Endothelial cell of umbilical vein (primary cell): ENCODE results near the gene DPF3. TPM values are rescaled to one million over a fixed set of nuclear protein-coding genes. Genes with fewer than 3 reads are reported as not detected.

ENCODE experiments used
- BruUV-seq: library from RNA; stranded (reverse); fragments of 400-500 nt; replicated peaks from 2 replicates; lab custom pipeline; 2021; lab: Mats Ljungman, UMichigan
- CTCF ChIA-PET: fragments of 300-600, 350-600 bp; sonication (Branson Sonifier 250); formaldehyde crosslinking; loops from one replicate; lab custom pipeline; 2021; ENCODE audit warnings: antibody characterized with exemption, inconsistent platforms; lab: Charles Lee
- POLR2A ChIA-PET: fragments of 300-600, 350-600 bp; sonication (Branson Sonifier 250); formaldehyde crosslinking; loops from one replicate; lab custom pipeline; 2021; ENCODE audit warnings: antibody characterized with exemption, inconsistent platforms; lab: Charles Lee
- DNase-seq: peaks from one replicate; pipeline ENCODE4 v3.0.0-alpha.2; 2011; ENCODE audit warnings: low read depth, low spot score
- FAIRE-seq: peaks from 2 replicates; lab custom pipeline; 2011; peaks lifted over from hg19 to GRCh38; lab: Jason Lieb, UNC
- H2AFZ ChIP-seq: 2 replicates; pipeline ENCODE4 v1.6.0; 2012; ENCODE audit warnings: low read depth, low read length, control low read depth, inconsistent platforms
- H3K27ac ChIP-seq: 2 replicates; pipeline ENCODE4 v1.5.1; 2011; ENCODE audit warnings: low read depth, mild to moderate bottlenecking, control low read depth, low read length, moderate library complexity; ENCODE audit not compliant: insufficient read depth
- H3K27me3 ChIP-seq, 2 experiments: 2 replicates each; pipeline versions ENCODE4 v1.6.0 to v1.6.1; 2011; ENCODE audit warnings: low read length in 2 of 2, mixed read lengths in 1 of 2; ENCODE audit not compliant: control insufficient read depth in 2 of 2, insufficient read depth in 2 of 2
- H3K36me3 ChIP-seq, 2 experiments: 2 replicates in 1 of 2; 3 replicates in 1 of 2; pipeline ENCODE4 v1.5.1; 2011; ENCODE audit warnings: low read length in 2 of 2, mild to moderate bottlenecking in 1 of 2, moderate library complexity in 1 of 2; ENCODE audit not compliant: control insufficient read depth in 2 of 2, insufficient read depth in 2 of 2; ENCODE audit errors: extremely low read depth in 1 of 2
- H3K4me1 ChIP-seq: 3 replicates; pipeline ENCODE4 v1.5.1; 2011; ENCODE audit warnings: mild to moderate bottlenecking, low read length; ENCODE audit not compliant: control insufficient read depth, insufficient read depth; ENCODE audit errors: extremely low read depth
- H3K4me2 ChIP-seq: 2 replicates; pipeline ENCODE4 v1.6.1; 2011; ENCODE audit warnings: low read length, control low read depth, mixed read lengths; ENCODE audit not compliant: insufficient read depth
- H3K4me3 ChIP-seq, 3 experiments: fragments of 200-600 bp in 1 of 3; sonication (generic), shearing (Covaris generic) in 1 of 3; replicated peaks in 1 of 3; 2 replicates each; pipeline ENCODE4 v1.5.1; 2011 to 2016; ENCODE audit warnings: control low read depth in 3 of 3, low read length in 3 of 3, mild to moderate bottlenecking in 2 of 3, inconsistent platforms in 1 of 3, low read depth in 1 of 3, moderate library complexity in 1 of 3; ENCODE audit not compliant: insufficient read depth in 1 of 3
- H3K79me2 ChIP-seq: 2 replicates; pipeline ENCODE4 v1.6.0; 2012; ENCODE audit warnings: low read length, inconsistent platforms; ENCODE audit not compliant: control insufficient read depth, insufficient read depth
- H3K9ac ChIP-seq: replicated peaks from 2 replicates; pipeline ENCODE3; 2011; ENCODE audit warnings: low read length, control low read depth; ENCODE audit not compliant: insufficient read depth; ENCODE audit errors: extremely low read depth
- H3K9me1 ChIP-seq: replicated peaks from 3 replicates; pipeline ENCODE4 v1.6.0; 2011; ENCODE audit warnings: mild to moderate bottlenecking, low read length; ENCODE audit not compliant: control insufficient read depth, insufficient read depth; ENCODE audit errors: extremely low read depth
- H3K9me3 ChIP-seq: replicated peaks from 2 replicates; pipeline ENCODE4 v1.5.1; 2012; ENCODE audit warnings: low read length, inconsistent platforms; ENCODE audit not compliant: control insufficient read depth, insufficient read depth
- H4K20me1 ChIP-seq: replicated peaks from 2 replicates; pipeline ENCODE3; 2011; ENCODE audit warnings: mild to moderate bottlenecking, low read length; ENCODE audit not compliant: control insufficient read depth, insufficient read depth; ENCODE audit errors: extremely low read depth
- EZH2 ChIP-seq: IDR thresholded peaks from 2 replicates; pipeline ENCODE4 v1.6.1; 2012; ENCODE audit warnings: borderline replicate concordance, low read depth, mild to moderate bottlenecking, moderate library complexity, low read length, inconsistent platforms; ENCODE audit not compliant: severe bottlenecking
- FOS ChIP-seq: IDR thresholded peaks from 2 replicates; pipeline ENCODE4 v1.6.1; 2011; ENCODE audit warnings: mild to moderate bottlenecking, low read length, moderate library complexity, borderline replicate concordance; ENCODE audit not compliant: insufficient read depth
- GATA2 ChIP-seq: IDR thresholded peaks from 2 replicates; pipeline ENCODE4 v1.7.0; 2011; ENCODE audit warnings: low read depth, mild to moderate bottlenecking, moderate library complexity, mixed read lengths, low read length; ENCODE audit not compliant: insufficient read length, insufficient read depth
- JUN ChIP-seq: IDR thresholded peaks from 2 replicates; pipeline ENCODE4 v1.6.1; 2011; ENCODE audit warnings: borderline replicate concordance, low read depth; ENCODE audit not compliant: insufficient read length, insufficient read depth
- MYC ChIP-seq: IDR thresholded peaks from one replicate; pipeline ENCODE4 v1.6.1; 2011; ENCODE audit warnings: mild to moderate bottlenecking, low read depth, low read length
- POLR2A ChIP-seq: IDR thresholded peaks from 2 replicates; pipeline ENCODE4 v1.6.1; 2012; ENCODE audit warnings: low read depth, mild to moderate bottlenecking, control low read depth, low read length
- POLR2AphosphoS5 ChIP-seq: IDR thresholded peaks from 2 replicates; pipeline ENCODE4 v1.6.1; 2012; ENCODE audit warnings: low read depth, mild to moderate bottlenecking, control low read depth, low read length, moderate library complexity; ENCODE audit not compliant: insufficient read depth
- dilution Hi-C: fragments of 300-500 bp; cut with MboI; formaldehyde crosslinking; loops from one replicate; pipeline ENCODE4 v1.15.0; 2019; ENCODE audit warnings: low sequenced_read_pairs; ENCODE audit not compliant: extremely low pct_ligation_motif_present
- intact Hi-C: fragments of 100-400 bp; cut with micrococcal nuclease; formaldehyde crosslinking; loops from one replicate; pipeline ENCODE4 v1.10.0; 2022
- polyA plus RNA-seq, 4 experiments: library from polyadenylated mRNA; depleted of rRNA in 3 of 4; stranded (reverse) in 3 of 4; unstranded in 1 of 4; fragments of >200 nt; gene quantifications; 2 replicates each; pipeline versions ENCODE4 v1.2.1 to v1.2.3, GENCODE V29; 2011 to 2012; ENCODE audit warnings: missing spikeins in 1 of 4
- total RNA-seq: library from RNA; stranded (reverse); gene quantifications from 2 replicates; pipeline ENCODE4 v1.2.3, GENCODE V29; 2021
- TF ChIP-seq, protein P1 (sequence below): IDR thresholded peaks from 2 replicates; pipeline ENCODE4 v1.6.1; 2011; ENCODE audit not compliant: insufficient read depth, insufficient read length
- TF ChIP-seq, protein P2 (sequence below), 2 donors: IDR thresholded peaks; 1 replicate in 1 of 2; 2 replicates in 1 of 2; pipeline ENCODE4 v1.5.1; 2011; ENCODE audit warnings: low read length in 2 of 2, mild to moderate bottlenecking in 2 of 2, moderate library complexity in 2 of 2, control low read depth in 1 of 2, inconsistent platforms in 1 of 2, low read depth in 1 of 2; ENCODE audit not compliant: insufficient read depth in 1 of 2; ENCODE audit errors: extremely low read depth in 1 of 2

Gene DPF3
- total and polyA plus RNA-seq, 2 donors (not counting 3 experiments of a cell fraction or from before 2014, with no cell fraction given) = 2.4 to 3.5 TPM

DNA sequence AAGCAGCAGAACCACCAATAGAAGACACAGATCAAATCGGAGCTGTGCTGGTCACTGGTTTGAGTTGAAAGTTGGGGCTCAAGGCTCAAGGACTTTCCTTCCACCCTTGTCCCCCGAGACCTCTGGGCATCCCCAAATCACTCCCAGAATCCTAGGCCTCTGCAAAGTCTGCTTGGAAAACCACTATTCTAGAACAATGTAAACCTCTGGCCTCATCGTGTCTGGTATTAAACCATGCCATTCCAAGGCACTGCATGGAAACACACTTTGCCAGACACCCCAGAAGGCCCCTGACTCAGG lies 288.0 kb downstream of the DPF3 start:
- no TSS peak for BruUV-seq
- H3K79me2 ChIP-seq = no peaks in the 10 kb centered on the region

More for the DNA sequence above, 288.0 kb downstream of the DPF3 start:
- Histone ChIP-seq H3K4me2 (no peak overlapping the region), H3K9ac (no peak overlapping the region), H4K20me1 (no peaks in the 10 kb centered on the region), H3K4me1 (peaks cover 10% of the 10 kb centered on the region), H3K4me3 (no peak overlapping the region), H3K9me1 (no peaks in the 10 kb centered on the region), H3K27ac (no peak overlapping the region), H3K9me3 (no peaks in the 10 kb centered on the region), H2AFZ (no peak overlapping the region), H3K36me3 (no peaks in the 10 kb centered on the region), H3K27me3 (no peaks in the 10 kb centered on the region)
- intact Hi-C loops (no loop called here), dilution Hi-C loops (no loop called here)
- POLR2A ChIA-PET = no interaction called here
- FAIRE-seq (no peak), DNase-seq (no peak)
- TF ChIP-seq FOS (no peak), MYC (no peak), GATA2 (no peak), EZH2 (no peak), POLR2A (no peak), JUN (no peak), POLR2AphosphoS5 (no peak)
- TF ChIP-seq, protein P1, sequence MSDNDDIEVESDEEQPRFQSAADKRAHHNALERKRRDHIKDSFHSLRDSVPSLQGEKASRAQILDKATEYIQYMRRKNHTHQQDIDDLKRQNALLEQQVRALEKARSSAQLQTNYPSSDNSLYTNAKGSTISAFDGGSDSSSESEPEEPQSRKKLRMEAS = no peak
- TF ChIP-seq, protein P2, sequence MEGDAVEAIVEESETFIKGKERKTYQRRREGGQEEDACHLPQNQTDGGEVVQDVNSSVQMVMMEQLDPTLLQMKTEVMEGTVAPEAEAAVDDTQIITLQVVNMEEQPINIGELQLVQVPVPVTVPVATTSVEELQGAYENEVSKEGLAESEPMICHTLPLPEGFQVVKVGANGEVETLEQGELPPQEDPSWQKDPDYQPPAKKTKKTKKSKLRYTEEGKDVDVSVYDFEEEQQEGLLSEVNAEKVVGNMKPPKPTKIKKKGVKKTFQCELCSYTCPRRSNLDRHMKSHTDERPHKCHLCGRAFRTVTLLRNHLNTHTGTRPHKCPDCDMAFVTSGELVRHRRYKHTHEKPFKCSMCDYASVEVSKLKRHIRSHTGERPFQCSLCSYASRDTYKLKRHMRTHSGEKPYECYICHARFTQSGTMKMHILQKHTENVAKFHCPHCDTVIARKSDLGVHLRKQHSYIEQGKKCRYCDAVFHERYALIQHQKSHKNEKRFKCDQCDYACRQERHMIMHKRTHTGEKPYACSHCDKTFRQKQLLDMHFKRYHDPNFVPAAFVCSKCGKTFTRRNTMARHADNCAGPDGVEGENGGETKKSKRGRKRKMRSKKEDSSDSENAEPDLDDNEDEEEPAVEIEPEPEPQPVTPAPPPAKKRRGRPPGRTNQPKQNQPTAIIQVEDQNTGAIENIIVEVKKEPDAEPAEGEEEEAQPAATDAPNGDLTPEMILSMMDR (IDR thresholded peaks at IDR 0.05; ENCODE audit: extremely low read depth in 1 of 2, insufficient read depth in 1 of 2, low read depth in 1 of 2, low read length in 2 of 2) = no peak
- CTCF ChIA-PET = no interaction called here
